Inflammatory macrophage treated with lipopolysaccharide for 1 hour (primary cell): Measurements from ENCODE around the gene CDKAL1.
"Not testable (repeated sequence)": the region's sequence is repeated elsewhere in the genome, so short reads cannot be mapped to it uniquely, and the experiment has no call there.

ENCODE experiments used
- DNase-seq, 2 donors: peaks; one replicate each; pipeline ENCODE4 v3.0.0-alpha.2; 2020 to 2022

CDKAL1 gene

GRCh38 chr6:20644667-20645370 is 110.6 kb downstream of the CDKAL1 start:
- DNase-seq, result peak in 1 of 2 donors; percentile 3

GRCh38 chr6:20645572-20645971 is 111.3 kb downstream of the CDKAL1 start:
- DNase-seq, result not testable (repeated sequence)

DNA sequence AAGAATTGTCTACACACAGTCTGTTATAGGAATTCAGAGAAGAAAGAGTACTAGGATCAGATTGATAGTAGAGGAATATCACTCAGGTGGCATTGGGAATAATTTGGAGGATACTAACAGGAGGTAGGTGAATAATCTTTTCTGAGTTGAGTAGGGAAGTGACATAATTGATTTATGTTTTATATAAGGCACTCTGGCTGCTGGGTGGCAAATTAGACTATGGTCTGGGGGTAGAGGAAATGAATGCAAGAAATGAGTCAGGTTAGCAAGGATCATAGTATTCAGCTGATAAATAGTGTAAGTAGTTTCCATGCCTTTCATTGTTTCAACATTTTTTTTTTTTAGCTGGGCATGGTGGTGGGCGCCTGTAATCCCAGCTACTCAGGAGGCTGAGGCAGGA is 113.3 kb downstream of the CDKAL1 start:
- no peak for DNase-seq

GRCh38 chr6:20649696-20650470 is 115.6 kb downstream of the CDKAL1 start:
- not testable (repeated sequence) for DNase-seq

GRCh38 chr6:20652299-20653084 is 118.2 kb downstream of the CDKAL1 start:
- no peak for DNase-seq

- DNase-seq, result no peak
Observed at GRCh38 chr6:20653085-20653479, 118.8 kb downstream of the CDKAL1 start.

- no peak for DNase-seq
Observed at GRCh38 chr6:20655317-20655716, 121.1 kb downstream of the CDKAL1 start.

GRCh38 chr6:20657274-20657800 is 123.1 kb downstream of the CDKAL1 start:
- no peak for DNase-seq

- no peak for DNase-seq
Observed at GRCh38 chr6:20658053-20658452, 123.8 kb downstream of the CDKAL1 start.

GRCh38 chr6:20658516-20658915 is 124.3 kb downstream of the CDKAL1 start:
- no peak for DNase-seq

DNA sequence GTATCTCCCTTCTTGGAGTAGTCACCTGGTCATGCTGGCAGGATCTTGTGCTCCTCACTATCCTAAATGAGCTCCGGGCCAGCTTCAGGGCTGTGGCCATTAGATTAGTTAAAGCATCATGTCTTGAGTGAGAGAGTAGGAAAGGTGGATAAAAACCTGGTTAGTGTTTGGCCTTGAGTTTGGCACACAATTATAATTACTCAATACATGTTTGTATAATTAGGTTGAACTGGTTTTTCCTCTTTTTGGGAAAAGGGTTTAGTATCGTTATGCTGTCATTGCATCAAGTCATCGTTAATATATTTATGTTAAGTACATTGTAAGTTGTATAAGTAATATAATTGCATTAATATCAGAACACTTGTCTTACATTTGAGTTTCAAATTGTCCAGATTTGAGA is 126.3 kb downstream of the CDKAL1 start:
- DNase-seq, result no peak

DNA sequence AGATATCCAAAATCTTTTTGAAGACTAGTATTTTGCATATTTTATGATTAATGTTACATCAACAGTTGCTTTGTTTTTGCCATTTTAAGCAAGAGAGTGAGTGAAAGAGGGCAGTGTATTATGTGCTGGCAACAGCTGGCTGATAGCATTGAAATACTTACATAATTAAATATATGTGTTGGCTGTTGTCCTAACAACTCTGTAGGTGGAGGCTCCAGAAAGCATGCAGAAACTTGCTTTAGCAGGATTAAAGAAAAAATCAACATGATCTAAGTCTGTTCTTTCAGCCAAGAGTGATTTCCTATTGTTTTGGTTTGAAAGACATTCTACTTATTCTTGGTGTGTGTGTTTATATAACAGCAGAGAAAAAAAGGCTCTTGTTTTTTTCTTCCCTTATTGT is 127.5 kb downstream of the CDKAL1 start:
- no peak for DNase-seq

DNA sequence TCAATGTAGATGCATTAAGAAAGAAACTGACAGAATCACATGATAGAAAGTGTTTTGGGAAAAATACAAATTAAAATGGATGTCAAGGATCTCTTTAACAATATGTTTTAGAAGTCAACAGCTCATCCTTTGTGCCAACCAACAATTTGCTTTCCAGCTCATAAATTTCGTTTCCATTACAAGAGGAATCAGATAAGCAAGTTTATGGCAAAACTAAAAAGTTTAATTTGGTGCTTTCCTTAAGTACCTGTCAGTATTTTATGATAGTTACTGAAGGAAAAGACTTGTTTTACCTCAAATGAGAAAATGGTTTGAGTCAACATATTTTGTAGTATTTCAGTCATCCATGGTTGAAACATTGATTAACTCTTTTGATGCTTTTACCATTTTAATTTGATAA is 130.0 kb downstream of the CDKAL1 start:
- DNase-seq, result no peak

- no peak for DNase-seq
Observed at GRCh38 chr6:20665290-20665689, 131.0 kb downstream of the CDKAL1 start.

- DNase-seq, result peak; percentile 55 to 67
Observed at GRCh38 chr6:20669571-20670314, 135.5 kb downstream of the CDKAL1 start.

DNA sequence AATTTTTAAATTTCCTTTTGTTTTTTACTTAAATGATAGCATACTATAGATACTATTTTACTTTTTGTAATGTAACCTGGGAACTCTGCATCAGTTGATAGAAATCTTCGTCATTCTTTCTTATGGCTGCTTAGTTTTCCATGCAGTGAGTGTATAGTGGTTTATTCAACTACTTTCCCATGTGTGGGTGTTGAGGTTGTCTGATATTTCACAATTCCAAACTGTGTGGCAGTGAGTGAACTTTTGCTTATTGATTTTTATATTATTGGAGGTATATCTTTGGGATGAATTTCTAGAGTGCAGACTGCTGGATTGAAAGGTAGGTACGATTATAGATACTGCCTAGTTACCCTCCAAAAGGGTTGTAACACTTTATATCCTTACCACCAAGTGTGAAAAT is 136.5 kb downstream of the CDKAL1 start:
- DNase-seq, result no peak

DNA sequence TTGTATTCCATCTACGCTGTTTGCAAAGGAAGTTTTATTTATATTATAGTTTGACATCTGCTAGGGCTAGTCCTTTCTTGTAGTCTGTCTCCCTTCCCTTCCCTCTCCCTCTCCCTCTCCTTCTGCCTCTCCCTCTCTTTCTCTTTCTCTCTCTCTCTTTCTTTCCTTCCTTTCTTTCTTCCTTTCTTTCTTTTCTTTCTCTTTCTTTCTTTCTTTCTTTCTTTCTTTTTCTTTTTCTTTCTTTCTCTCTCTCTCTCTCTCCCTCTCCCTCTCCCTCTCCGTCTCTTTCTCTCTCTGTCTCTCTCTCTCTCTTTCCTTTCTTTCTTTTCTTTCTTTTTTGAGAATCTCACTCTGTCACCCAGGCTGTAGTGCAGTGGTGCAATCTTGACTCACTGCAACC is 137.8 kb downstream of the CDKAL1 start:
- no peak for DNase-seq

GRCh38 chr6:20673458-20673857 is 139.2 kb downstream of the CDKAL1 start:
- no peak for DNase-seq

- no peak for DNase-seq
Observed at GRCh38 chr6:20674664-20675063, 140.4 kb downstream of the CDKAL1 start.

DNA sequence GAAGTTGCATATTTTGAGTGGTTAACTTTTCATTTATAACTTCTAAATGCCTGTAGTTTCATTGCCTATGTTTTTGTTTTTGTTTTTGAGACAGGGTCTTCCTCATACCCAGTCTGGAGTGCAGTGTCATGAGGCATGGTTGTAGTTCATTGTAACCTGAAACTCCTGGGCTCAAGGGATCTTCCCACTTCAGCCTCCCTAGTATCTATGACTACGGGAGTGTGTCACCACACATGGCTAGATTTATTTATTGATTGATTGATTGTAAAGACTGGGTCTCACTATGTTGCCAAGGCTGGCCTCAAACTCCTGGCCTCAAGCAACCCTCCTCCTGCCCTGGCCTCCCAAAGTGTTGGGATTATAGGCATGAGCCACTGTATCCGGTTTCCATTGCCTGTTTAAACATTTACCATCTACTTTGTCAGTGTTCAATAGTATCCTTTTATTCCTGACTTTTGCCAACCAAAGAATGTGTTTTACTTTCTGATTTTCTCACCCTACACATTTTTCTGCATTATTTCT is 144.6 kb downstream of the CDKAL1 start:
- no peak for DNase-seq

- DNase-seq, result no peak
Observed at GRCh38 chr6:20680697-20681165, 146.5 kb downstream of the CDKAL1 start.

DNA sequence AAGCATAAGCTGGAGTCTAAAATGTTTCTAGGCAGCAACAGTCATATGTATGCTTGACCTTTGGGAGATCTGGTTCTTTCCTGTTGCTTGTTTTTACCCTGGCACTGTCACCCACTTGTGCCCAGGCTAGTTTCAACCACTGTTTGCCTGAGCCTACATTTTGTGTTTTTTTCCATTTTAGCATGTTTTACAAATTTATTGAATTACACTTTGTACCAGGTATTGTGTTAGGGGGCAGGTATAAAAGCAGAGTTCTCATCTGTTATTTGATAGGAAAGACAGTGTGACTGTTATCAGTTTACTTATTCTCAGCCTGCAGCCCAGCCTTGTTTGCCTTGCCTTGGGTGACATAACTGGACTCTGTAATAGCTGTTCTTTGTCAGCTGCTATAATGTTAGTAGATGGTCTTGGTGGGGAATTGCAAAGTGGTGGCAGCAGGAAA is 147.0 kb downstream of the CDKAL1 start:
- no peak for DNase-seq
